ENCODE data around the gene SPOCK1. TPM values are rescaled to one million over a fixed set of nuclear protein-coding genes. Genes with fewer than 3 reads are reported as not detected.

The SPOCK1 gene
- total and polyA plus RNA-seq, 2 of the 13 experiments (the other 11 are each of a cell fraction or from before 2014, with no cell fraction given) = 0.18 to 0.29 TPM

GRCh38 chr5:137070521-137070920 is 428.6 kb downstream of the SPOCK1 start:
- Histone ChIP-seq H3K27ac (ENCODE audit: extremely low read length, insufficient read depth, low read length) (no peak overlapping the region), H3K4me1 (ENCODE audit: insufficient read depth, low read length) (no peaks in the 10 kb centered on the region), H3K36me3 (replicated peaks in 1 of 2; ENCODE audit: control insufficient read depth in 1 of 2, insufficient read depth in 2 of 2, low read length in 2 of 2) (no peaks in the 10 kb centered on the region), H3K9me3 (ENCODE audit: low read length) (no peaks in the 10 kb centered on the region), H3K79me2 (ENCODE audit: insufficient read depth, low read length) (no peaks in the 10 kb centered on the region), H4K20me1 (ENCODE audit: insufficient read depth, low read length) (no peaks in the 10 kb centered on the region), H3K27me3 (ENCODE audit: control insufficient read depth in 1 of 2, insufficient read depth in 2 of 2, low read length in 2 of 2) (peaks cover 0 to 2% of the 10 kb centered on the region in 2 experiments; a peak in 1 of 5 replicates), H3K4me3 (replicated peaks in 1 of 3; ENCODE audit: insufficient read depth in 1 of 3, low read depth in 2 of 3, low read length in 3 of 3) (no peak overlapping the region), H3K9ac (ENCODE audit: insufficient read depth, low read depth, low read length) (no peak overlapping the region), H3K4me2 (ENCODE audit: low read depth, low read length) (no peak overlapping the region), H2AFZ (ENCODE audit: low read length) (no peak overlapping the region)
- no peak for DNase-seq (ENCODE audit: low spot score)
- in situ Hi-C loops (cut with HindIII; ENCODE audit: extremely low pct_ligation_motif_present, low pct_unique_long_range_greater_than_20kb) (no loop called here), intact Hi-C loops (cut with micrococcal nuclease; ENCODE audit: unreplicated experiment) (no loop called here)
- BruUV-seq (replicated peaks) = no TSS peak
- TF ChIP-seq BATF2 (CRISPR knock-in tag; IDR thresholded peaks at IDR 0.05) = no peak
- no peak for TF ChIP-seq ZBTB3 (CRISPR knock-in tag; IDR thresholded peaks at IDR 0.05; ENCODE audit: borderline replicate concordance, low read depth)
- POLR2A ChIA-PET = no interaction called here
- CTCF ChIA-PET (ENCODE audit: low intra/inter-chr PET ratio, low total read pairs) = no interaction called here
- WGBS (ENCODE audit: low lambda C conversion rate) = 0% methylated on average over 2 of the region's 2 CpGs
- no peak for ATAC-seq
- no peak for FAIRE-seq

GRCh38 chr5:137069358-137069757 is 429.8 kb downstream of the SPOCK1 start:
- Histone ChIP-seq H3K4me1 (ENCODE audit: insufficient read depth, low read length) (no peaks in the 10 kb centered on the region), H3K9ac (ENCODE audit: insufficient read depth, low read depth, low read length) (no peak overlapping the region), H3K79me2 (ENCODE audit: insufficient read depth, low read length) (no peaks in the 10 kb centered on the region), H3K4me3 (replicated peaks in 1 of 3; ENCODE audit: insufficient read depth in 1 of 3, low read depth in 2 of 3, low read length in 3 of 3) (no peak overlapping the region), H3K9me3 (ENCODE audit: low read length) (no peaks in the 10 kb centered on the region), H2AFZ (ENCODE audit: low read length) (no peak overlapping the region), H3K27ac (ENCODE audit: extremely low read length, insufficient read depth, low read length) (no peak overlapping the region), H3K4me2 (ENCODE audit: low read depth, low read length) (no peak overlapping the region), H3K27me3 (ENCODE audit: control insufficient read depth in 1 of 2, insufficient read depth in 2 of 2, low read length in 2 of 2) (peaks cover 0 to 2% of the 10 kb centered on the region in 2 experiments; a peak in 1 of 5 replicates), H4K20me1 (ENCODE audit: insufficient read depth, low read length) (no peaks in the 10 kb centered on the region), H3K36me3 (replicated peaks in 1 of 2; ENCODE audit: control insufficient read depth in 1 of 2, insufficient read depth in 2 of 2, low read length in 2 of 2) (no peaks in the 10 kb centered on the region)
- intact Hi-C loops (cut with micrococcal nuclease; ENCODE audit: unreplicated experiment) = no loop called here
- POLR2A ChIA-PET = no interaction called here
- DNase-seq (ENCODE audit: low spot score) = no peak
- TF ChIP-seq NFYB (CRISPR knock-in tag; IDR thresholded peaks at IDR 0.05) = no peak
- TF ChIP-seq, protein P1, sequence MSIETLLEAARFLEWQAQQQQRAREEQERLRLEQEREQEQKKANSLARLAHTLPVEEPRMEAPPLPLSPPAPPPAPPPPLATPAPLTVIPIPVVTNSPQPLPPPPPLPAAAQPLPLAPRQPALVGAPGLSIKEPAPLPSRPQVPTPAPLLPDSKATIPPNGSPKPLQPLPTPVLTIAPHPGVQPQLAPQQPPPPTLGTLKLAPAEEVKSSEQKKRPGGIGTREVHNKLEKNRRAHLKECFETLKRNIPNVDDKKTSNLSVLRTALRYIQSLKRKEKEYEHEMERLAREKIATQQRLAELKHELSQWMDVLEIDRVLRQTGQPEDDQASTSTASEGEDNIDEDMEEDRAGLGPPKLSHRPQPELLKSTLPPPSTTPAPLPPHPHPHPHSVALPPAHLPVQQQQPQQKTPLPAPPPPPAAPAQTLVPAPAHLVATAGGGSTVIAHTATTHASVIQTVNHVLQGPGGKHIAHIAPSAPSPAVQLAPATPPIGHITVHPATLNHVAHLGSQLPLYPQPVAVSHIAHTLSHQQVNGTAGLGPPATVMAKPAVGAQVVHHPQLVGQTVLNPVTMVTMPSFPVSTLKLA (IDR thresholded peaks at IDR 0.05) = peak; percentile 92
- ATAC-seq = no peak
- in situ Hi-C loops (cut with HindIII; ENCODE audit: extremely low pct_ligation_motif_present, low pct_unique_long_range_greater_than_20kb) = no loop called here
- WGBS (ENCODE audit: low lambda C conversion rate) = 24% methylated on average over 11 of the region's 12 CpGs
- BruUV-seq (replicated peaks) = no TSS peak
- CTCF ChIA-PET (ENCODE audit: low intra/inter-chr PET ratio, low total read pairs) = no interaction called here
- no peak for FAIRE-seq
